Lower leg skin (tissue), 3 donors: ENCODE data around the gene TAL1.

ENCODE experiments used
- POLR2A ChIP-seq, 2 donors: fragments of 450-650 bp; IDR thresholded peaks; one replicate each; pipeline ENCODE4 v1.6.1; 2016 to 2017; ENCODE audit warnings: antibody characterized with exemption in 2 of 2, mild to moderate bottlenecking in 1 of 2, moderate library complexity in 1 of 2
- TF ChIP-seq, protein P1 (sequence below), 3 donors: fragments of 450-650 bp; IDR thresholded peaks; one replicate each; pipeline ENCODE4 v1.5.1; 2016; ENCODE audit warnings: antibody characterized with exemption in 3 of 3, mild to moderate bottlenecking in 3 of 3, moderate library complexity in 2 of 3

GRCh38 chr1:47205918-47206317 lies 26.1 kb downstream of the TAL1 start:
- TF ChIP-seq, protein P1, sequence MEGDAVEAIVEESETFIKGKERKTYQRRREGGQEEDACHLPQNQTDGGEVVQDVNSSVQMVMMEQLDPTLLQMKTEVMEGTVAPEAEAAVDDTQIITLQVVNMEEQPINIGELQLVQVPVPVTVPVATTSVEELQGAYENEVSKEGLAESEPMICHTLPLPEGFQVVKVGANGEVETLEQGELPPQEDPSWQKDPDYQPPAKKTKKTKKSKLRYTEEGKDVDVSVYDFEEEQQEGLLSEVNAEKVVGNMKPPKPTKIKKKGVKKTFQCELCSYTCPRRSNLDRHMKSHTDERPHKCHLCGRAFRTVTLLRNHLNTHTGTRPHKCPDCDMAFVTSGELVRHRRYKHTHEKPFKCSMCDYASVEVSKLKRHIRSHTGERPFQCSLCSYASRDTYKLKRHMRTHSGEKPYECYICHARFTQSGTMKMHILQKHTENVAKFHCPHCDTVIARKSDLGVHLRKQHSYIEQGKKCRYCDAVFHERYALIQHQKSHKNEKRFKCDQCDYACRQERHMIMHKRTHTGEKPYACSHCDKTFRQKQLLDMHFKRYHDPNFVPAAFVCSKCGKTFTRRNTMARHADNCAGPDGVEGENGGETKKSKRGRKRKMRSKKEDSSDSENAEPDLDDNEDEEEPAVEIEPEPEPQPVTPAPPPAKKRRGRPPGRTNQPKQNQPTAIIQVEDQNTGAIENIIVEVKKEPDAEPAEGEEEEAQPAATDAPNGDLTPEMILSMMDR (IDR thresholded peaks at IDR 0.05): no peak
- no peak for TF ChIP-seq POLR2A (IDR thresholded peaks at IDR 0.05)
